LNCaP clone FGC (cell line): ENCODE data around the gene DPH1.

ENCODE experiments used
- DNase-seq: peaks from one replicate; pipeline ENCODE4 v3.0.0-alpha.2; 2011; ENCODE audit warnings: low read depth
- H3K4me3 ChIP-seq: 2 replicates; pipeline ENCODE4 v1.5.1; 2011; ENCODE audit warnings: mild to moderate bottlenecking, low read depth, low read length, control low read depth
- TF ChIP-seq, protein P1 (sequence below): IDR thresholded peaks from 2 replicates; pipeline ENCODE4 v1.5.1; 2012; ENCODE audit warnings: mild to moderate bottlenecking; ENCODE audit not compliant: control insufficient read depth, insufficient read depth; ENCODE audit errors: extremely low read depth

DPH1 gene

DNA sequence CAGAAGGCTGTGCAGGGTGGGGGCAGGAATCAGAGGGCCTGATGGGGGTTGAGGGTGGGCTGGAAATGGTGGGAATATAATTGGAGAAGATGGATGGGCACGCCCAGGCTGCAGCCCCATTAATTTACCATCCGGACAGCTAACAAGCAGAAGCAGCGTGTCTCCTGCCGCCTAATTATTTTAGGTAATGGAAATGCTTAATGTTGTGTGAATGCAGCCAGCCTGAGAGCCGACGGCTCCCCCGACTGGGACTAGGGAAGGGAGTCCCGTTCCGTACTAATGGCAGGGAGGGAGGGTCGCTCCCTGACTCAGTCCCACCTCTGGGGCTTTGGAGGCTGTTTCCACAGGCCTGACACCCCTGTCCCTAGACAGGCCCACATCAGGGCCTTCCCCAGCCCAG is 7.2 kb downstream of the DPH1 start:
- no peak for DNase-seq
- no peak overlapping the region for H3K4me3 ChIP-seq
- TF ChIP-seq, protein P1, sequence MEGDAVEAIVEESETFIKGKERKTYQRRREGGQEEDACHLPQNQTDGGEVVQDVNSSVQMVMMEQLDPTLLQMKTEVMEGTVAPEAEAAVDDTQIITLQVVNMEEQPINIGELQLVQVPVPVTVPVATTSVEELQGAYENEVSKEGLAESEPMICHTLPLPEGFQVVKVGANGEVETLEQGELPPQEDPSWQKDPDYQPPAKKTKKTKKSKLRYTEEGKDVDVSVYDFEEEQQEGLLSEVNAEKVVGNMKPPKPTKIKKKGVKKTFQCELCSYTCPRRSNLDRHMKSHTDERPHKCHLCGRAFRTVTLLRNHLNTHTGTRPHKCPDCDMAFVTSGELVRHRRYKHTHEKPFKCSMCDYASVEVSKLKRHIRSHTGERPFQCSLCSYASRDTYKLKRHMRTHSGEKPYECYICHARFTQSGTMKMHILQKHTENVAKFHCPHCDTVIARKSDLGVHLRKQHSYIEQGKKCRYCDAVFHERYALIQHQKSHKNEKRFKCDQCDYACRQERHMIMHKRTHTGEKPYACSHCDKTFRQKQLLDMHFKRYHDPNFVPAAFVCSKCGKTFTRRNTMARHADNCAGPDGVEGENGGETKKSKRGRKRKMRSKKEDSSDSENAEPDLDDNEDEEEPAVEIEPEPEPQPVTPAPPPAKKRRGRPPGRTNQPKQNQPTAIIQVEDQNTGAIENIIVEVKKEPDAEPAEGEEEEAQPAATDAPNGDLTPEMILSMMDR, result no peak

DNA sequence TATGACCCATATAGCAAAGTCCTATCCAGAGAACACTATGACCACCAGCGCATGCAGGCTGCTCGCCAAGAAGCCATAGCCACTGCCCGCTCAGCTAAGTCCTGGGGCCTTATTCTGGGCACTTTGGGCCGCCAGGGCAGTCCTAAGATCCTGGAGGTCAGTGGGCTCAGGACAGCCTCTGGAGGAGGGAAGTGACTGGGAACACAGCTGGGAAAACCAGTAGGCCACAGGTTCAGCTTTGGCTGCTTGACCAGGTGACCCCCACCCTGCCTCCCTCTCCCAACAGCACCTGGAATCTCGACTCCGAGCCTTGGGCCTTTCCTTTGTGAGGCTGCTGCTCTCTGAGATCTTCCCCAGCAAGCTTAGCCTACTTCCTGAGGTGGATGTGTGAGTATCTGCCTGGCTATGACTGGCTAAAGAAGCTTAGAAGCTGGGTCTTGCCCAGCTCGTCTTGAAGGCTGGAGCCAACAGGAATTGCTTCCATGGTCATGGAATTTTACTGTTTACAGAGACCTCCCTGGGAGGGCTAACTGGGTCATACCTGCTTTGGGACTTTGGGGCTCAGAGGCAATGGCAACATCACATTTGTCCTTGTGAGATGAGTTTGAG is 10.4 kb downstream of the DPH1 start:
- no peak overlapping the region for H3K4me3 ChIP-seq
- DNase-seq, result no peak
- TF ChIP-seq, protein P1, result no peak

DNA sequence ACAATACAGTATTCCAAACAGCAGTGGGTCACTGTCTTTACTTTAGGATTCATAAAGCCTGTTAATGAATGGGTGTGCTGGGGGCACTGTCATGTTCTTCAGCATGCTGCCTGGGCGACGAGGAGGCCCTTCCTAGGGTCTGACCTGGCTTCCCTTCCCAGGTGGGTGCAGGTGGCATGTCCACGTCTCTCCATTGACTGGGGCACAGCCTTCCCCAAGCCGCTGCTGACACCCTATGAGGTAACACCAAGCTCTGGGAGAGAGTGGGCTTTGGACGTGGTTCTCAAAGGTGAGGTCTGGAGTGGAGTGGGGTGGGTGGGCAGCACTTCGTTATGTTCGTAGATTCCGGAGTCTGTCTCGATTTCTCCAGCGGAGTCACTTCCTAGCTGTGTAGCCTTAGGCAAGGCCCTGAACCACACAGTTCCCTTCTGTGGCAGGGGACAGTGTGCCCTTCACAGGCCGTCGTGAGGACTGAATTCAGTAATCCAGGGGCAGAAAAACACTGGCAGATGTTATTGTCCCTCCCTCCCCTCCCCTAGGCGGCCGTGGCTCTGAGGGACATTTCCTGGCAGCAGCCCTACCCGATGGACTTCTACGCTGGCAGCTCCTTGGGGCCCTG is 11.1 kb downstream of the DPH1 start:
- DNase-seq, result no peak
- H3K4me3 ChIP-seq, result peak overlapping the region; percentile 84
- TF ChIP-seq, protein P1, result no peak

DNA sequence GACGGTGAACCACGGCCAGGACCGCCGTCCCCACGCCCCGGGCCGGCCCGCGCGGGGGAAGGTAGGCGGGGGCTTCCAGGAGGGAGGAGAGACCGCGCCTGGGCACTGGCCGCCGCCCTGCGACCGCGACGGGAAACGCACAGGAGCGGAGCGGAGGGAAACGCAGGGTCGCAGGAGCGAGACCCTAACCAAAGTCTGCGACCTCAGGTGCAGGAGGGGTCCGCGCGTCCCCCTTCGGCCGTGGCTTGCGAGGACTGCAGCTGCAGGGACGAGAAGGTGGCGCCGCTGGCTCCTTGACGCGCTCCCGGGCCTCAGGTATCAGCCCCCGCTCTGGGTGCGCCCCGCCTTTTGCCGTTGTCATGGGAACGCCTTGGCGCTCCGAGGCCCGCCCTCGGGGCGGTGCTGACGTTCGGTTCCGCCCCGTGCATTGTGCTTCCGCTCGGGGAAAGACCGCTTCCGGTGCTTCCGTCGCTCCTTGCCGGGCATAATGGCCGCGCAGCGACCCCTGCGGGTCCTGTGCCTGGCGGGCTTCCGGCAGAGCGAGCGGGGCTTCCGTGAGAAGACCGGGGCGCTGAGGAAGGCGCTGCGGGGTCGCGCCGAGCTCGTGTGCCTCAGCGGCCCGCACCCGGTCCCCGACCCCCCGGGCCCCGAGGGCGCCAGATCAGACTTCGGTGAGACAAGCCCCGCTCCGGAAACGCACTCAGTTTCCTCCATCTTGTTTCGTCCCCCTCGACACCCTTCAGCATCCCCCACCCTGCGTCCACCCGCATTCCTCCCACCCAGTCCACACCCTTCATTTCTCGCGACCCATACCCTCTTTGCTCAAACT is 11.8 kb downstream of the DPH1 start, which contains the start of gene OVCA2:
Gene OVCA2 (plus strand): TSS at position 462 of the 829 bp plus-strand sequence. CDS start 26 bp downstream, at position 488.
- TF ChIP-seq, protein P1, result peak; percentile 41
- DNase-seq, result peak; percentile 72
- peak within 1 kb of the TSS; percentile 84 for H3K4me3 ChIP-seq

DNA sequence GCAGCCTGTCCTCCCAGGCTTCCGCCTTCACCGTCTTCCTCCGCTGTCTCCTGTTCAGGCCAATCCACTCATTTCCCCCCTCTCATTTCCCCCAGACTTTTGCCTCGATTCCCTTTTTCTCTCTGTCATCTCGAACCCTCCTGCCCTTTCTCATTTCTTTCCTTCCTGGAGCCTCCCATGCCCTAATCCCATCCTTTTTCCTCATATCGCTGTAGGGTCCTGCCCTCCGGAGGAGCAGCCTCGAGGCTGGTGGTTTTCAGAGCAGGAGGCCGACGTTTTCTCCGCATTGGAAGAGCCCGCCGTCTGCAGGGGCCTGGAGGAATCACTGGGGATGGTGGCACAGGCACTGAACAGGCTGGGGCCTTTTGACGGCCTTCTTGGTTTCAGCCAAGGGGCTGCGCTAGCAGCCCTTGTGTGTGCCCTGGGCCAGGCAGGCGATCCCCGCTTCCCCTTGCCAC is 12.5 kb downstream of the DPH1 start:
- H3K4me3 ChIP-seq, result peak overlapping the region; percentile 84
- TF ChIP-seq, protein P1, result 0 out of 2 replicates have a peak, but pooled peaks have one; percentile 22
- DNase-seq, result no peak

DNA sequence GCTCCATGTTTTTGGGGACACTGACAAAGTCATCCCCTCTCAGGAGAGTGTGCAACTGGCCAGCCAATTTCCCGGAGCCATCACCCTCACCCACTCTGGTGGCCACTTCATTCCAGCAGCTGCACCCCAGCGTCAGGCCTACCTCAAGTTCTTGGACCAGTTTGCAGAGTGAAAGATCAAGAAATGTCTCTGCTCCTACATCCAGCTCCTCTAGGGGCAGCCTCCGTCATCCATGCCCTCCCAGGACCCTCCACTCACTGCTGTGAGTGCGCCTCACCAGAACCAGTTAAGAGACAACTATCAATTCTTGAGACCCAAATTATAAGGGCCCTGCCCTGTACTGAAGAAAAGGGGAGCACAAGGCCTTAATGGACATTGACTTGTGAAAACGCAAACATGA is 13.0 kb downstream of the DPH1 start:
- TF ChIP-seq, protein P1, result no peak
- peak overlapping the region; percentile 84 for H3K4me3 ChIP-seq

More for the DNA sequence above, 13.0 kb downstream of the DPH1 start:
- no peak for DNase-seq
